Panc1 (cell line): ENCODE results near the gene SPEM3. TPM values are rescaled to one million over a fixed set of nuclear protein-coding genes. Genes with fewer than 3 reads are reported as not detected.

Experiments used
- ATAC-seq: fragments of 200-7000 bp; cut with Tn5 transposase; 2 replicates; pipeline ENCODE4 v1.9.1; 2020; ENCODE audit warnings: mild to moderate bottlenecking, moderate library complexity
- BruUV-seq: library from RNA; stranded (reverse); fragments of 400-500 nt; replicated peaks from 2 replicates; lab custom pipeline; 2021; lab: Mats Ljungman, UMichigan
- CTCF ChIA-PET: fragments of 300-600 bp; sonication (Branson Sonifier 250); formaldehyde crosslinking; loops from one replicate; lab custom pipeline; 2022; ENCODE audit warnings: antibody characterized with exemption; lab: Charles Lee
- POLR2A ChIA-PET: fragments of 300-600 bp; sonication (Branson Sonifier 250); formaldehyde crosslinking; loops from one replicate; lab custom pipeline; 2022; ENCODE audit warnings: antibody characterized with exemption; lab: Charles Lee
- DNase-seq: peaks from one replicate; pipeline ENCODE4 v3.0.0-alpha.2; 2010; ENCODE audit warnings: low read depth, low spot score
- H3K27ac ChIP-seq: 2 replicates; pipeline ENCODE4 v1.5.1; 2011; ENCODE audit warnings: mild to moderate bottlenecking, low read length, inconsistent platforms
- H3K27me3 ChIP-seq: fragments of 200-500 bp; sonication (Bioruptor generic); 2 replicates; pipeline ENCODE4 v1.6.0; 2014; ENCODE audit warnings: low read length, inconsistent platforms; ENCODE audit not compliant: control insufficient read depth, insufficient read depth
- H3K36me3 ChIP-seq: fragments of 200-500 bp; sonication (Bioruptor generic); 2 replicates; pipeline ENCODE4 v1.5.1; 2014; ENCODE audit warnings: inconsistent platforms, mild to moderate bottlenecking, low read length, moderate library complexity; ENCODE audit not compliant: control insufficient read depth, insufficient read depth
- H3K4me1 ChIP-seq: 2 replicates; pipeline ENCODE4 v1.5.1; 2011; ENCODE audit warnings: inconsistent platforms, mild to moderate bottlenecking, low read length, moderate library complexity; ENCODE audit not compliant: control insufficient read depth, insufficient read depth
- H3K4me3 ChIP-seq, 2 experiments: 2 replicates each; pipeline ENCODE4 v1.5.1; 2011 to 2012; ENCODE audit warnings: low read depth in 2 of 2, low read length in 2 of 2, mild to moderate bottlenecking in 2 of 2, inconsistent platforms in 1 of 2, moderate library complexity in 1 of 2
- H3K9me3 ChIP-seq: fragments of 200-500 bp; sonication (Bioruptor generic); 2 replicates; pipeline ENCODE4 v1.5.1; 2014; ENCODE audit warnings: low read depth, mild to moderate bottlenecking, inconsistent platforms, low read length, moderate library complexity; ENCODE audit not compliant: control insufficient read depth, insufficient read depth
- POLR2AphosphoS5 ChIP-seq: IDR thresholded peaks from 2 replicates; pipeline ENCODE4 v1.6.1; 2012; ENCODE audit warnings: mild to moderate bottlenecking, low read depth, low read length, moderate library complexity
- SIN3A ChIP-seq: IDR thresholded peaks from 2 replicates; pipeline ENCODE4 v1.6.1; 2012; ENCODE audit warnings: low read depth, mild to moderate bottlenecking, low read length, moderate library complexity, borderline replicate concordance; ENCODE audit not compliant: insufficient read depth
- TCF7L2 ChIP-seq: IDR thresholded peaks from 2 replicates; pipeline ENCODE4 v1.6.1; 2011; ENCODE audit warnings: mild to moderate bottlenecking, low read depth, low read length, inconsistent platforms
- in situ Hi-C: cut with HindIII; loops from 2 replicates; pipeline ENCODE4 v1.10.0; 2016; ENCODE audit warnings: low sequenced_read_pairs, low pct_unique_long_range_greater_than_20kb
- intact Hi-C: fragments of 100-400 bp; cut with micrococcal nuclease; formaldehyde crosslinking; loops from one replicate; pipeline ENCODE4 v1.10.0; 2022; ENCODE audit not compliant: unreplicated experiment
- total RNA-seq: library from RNA; stranded (reverse); gene quantifications from one replicate; pipeline ENCODE4 v1.2.1, GENCODE V29; 2021; ENCODE audit not compliant: unreplicated experiment
- TF ChIP-seq, protein P1 (sequence below): fragments of 450-650 bp; IDR thresholded peaks from 2 replicates; pipeline ENCODE4 v1.5.1; 2017; ENCODE audit warnings: mild to moderate bottlenecking
- TF ChIP-seq, protein P2 (sequence below), 2 experiments: IDR thresholded peaks; 2 replicates each; pipeline ENCODE4 v1.6.1; 2011 to 2012; ENCODE audit warnings: low read depth in 2 of 2, control low read depth in 1 of 2, low read length in 1 of 2, mild to moderate bottlenecking in 1 of 2, moderate library complexity in 1 of 2; ENCODE audit not compliant: insufficient read depth in 1 of 2

Gene SPEM3
- total RNA-seq, 1 experiment from 2014 or later, result not detected

DNA sequence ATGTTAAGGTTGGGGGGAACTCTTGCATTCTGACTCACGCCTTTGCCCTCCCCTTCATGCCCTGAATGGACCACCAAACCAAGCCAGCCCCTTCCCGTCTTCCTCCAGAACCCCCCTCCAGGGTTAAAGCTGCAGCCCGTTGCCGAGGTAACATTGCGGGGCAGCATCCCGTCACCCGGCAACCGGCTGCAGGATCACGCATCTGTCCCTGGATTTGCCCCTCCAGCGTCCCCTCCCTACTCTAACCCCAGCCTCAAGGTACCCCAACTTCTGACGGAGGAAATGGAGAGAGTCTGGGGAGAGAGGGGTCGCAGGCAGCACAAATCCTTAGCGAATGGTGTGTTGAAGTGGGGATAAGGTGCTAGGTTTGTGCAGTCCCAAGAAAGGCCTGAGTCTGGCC, 21.6 kb upstream of the SPEM3 start:
- Histone ChIP-seq H3K36me3 (no peaks in the 10 kb centered on the region), H3K4me1 (peaks cover 3% of the 10 kb centered on the region), H3K27me3 (no peaks in the 10 kb centered on the region), H3K27ac (no peak overlapping the region), H3K9me3 (no peaks in the 10 kb centered on the region), H3K4me3 (no peak overlapping the region)
- ATAC-seq, result no peak
- TF ChIP-seq TCF7L2 (no peak), SIN3A (no peak), POLR2AphosphoS5 (no peak)
- TF ChIP-seq, protein P1, sequence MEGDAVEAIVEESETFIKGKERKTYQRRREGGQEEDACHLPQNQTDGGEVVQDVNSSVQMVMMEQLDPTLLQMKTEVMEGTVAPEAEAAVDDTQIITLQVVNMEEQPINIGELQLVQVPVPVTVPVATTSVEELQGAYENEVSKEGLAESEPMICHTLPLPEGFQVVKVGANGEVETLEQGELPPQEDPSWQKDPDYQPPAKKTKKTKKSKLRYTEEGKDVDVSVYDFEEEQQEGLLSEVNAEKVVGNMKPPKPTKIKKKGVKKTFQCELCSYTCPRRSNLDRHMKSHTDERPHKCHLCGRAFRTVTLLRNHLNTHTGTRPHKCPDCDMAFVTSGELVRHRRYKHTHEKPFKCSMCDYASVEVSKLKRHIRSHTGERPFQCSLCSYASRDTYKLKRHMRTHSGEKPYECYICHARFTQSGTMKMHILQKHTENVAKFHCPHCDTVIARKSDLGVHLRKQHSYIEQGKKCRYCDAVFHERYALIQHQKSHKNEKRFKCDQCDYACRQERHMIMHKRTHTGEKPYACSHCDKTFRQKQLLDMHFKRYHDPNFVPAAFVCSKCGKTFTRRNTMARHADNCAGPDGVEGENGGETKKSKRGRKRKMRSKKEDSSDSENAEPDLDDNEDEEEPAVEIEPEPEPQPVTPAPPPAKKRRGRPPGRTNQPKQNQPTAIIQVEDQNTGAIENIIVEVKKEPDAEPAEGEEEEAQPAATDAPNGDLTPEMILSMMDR, result no peak
- TF ChIP-seq, protein P2, sequence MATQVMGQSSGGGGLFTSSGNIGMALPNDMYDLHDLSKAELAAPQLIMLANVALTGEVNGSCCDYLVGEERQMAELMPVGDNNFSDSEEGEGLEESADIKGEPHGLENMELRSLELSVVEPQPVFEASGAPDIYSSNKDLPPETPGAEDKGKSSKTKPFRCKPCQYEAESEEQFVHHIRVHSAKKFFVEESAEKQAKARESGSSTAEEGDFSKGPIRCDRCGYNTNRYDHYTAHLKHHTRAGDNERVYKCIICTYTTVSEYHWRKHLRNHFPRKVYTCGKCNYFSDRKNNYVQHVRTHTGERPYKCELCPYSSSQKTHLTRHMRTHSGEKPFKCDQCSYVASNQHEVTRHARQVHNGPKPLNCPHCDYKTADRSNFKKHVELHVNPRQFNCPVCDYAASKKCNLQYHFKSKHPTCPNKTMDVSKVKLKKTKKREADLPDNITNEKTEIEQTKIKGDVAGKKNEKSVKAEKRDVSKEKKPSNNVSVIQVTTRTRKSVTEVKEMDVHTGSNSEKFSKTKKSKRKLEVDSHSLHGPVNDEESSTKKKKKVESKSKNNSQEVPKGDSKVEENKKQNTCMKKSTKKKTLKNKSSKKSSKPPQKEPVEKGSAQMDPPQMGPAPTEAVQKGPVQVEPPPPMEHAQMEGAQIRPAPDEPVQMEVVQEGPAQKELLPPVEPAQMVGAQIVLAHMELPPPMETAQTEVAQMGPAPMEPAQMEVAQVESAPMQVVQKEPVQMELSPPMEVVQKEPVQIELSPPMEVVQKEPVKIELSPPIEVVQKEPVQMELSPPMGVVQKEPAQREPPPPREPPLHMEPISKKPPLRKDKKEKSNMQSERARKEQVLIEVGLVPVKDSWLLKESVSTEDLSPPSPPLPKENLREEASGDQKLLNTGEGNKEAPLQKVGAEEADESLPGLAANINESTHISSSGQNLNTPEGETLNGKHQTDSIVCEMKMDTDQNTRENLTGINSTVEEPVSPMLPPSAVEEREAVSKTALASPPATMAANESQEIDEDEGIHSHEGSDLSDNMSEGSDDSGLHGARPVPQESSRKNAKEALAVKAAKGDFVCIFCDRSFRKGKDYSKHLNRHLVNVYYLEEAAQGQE (IDR thresholded peaks at IDR 0.05; ENCODE audit: insufficient read depth in 1 of 2, low read depth in 2 of 2, low read length in 1 of 2), result no peak
- CTCF ChIA-PET, result interaction anchor here (0.7 to 0.8 kb wide), 2 partner anchors 98 to 151 kb away, joined by 4 to 5 read pairs; no protein-coding TSS in a partner anchor
- POLR2A ChIA-PET, result interaction anchor here (0.8 kb wide), 1 partner anchor 167 kb away, joined by 5 read pairs; no protein-coding TSS in a partner anchor
- in situ Hi-C loops, result no loop called here
- intact Hi-C loops, result no loop called here
- no peak for DNase-seq
- no TSS peak for BruUV-seq

DNA sequence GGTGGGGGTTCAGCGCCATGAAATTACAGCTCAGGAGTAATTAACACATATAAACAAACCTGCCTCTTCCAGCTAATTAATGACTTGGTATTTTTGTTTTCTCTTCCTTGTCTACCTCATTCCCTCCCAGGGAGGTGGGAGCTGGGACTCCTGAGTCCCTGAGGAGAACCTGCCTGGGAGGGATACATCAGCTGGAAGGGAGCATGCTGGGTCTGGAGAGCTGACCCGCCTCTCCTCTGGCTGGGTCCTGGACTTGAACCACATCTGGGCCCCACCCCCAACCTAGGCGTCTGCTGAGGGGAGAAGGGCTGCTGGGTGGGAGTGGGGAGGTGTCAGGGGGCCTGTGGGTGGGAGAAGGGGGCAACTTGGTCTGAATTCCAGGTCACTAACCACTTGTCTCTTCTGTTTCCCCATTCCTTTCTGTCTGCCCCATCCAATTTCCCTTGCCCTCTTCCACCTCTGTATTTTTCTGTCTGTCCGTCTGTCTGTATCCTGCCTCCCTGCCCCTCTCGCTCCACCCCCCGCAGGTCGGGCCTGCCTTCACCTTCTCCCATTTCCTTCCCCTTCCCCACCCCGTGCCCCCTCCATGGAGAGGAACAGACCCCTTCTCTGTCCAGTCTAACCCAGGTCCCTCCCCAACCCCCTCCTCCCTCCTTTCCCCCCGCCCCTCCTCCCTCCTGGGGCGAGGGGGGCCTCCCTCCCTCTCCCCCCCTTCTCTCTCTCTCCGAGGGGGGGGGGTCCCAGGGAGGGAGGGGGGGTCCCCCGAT, 21.0 kb upstream of the SPEM3 start, which contains the start of gene NLGN2:
Gene NLGN2, plus strand, starts transcription at position 361 of the 767 bp plus-strand sequence. CDS start 411 bp downstream, outside the sequence.
- H3K27me3 ChIP-seq, result no peaks in the 10 kb centered on the region
- H3K4me3 ChIP-seq, result no peak within 1 kb of the TSS
- no TSS peak for BruUV-seq
- CTCF ChIA-PET, result no interaction called here
- ATAC-seq, result no peak
- DNase-seq, result no peak
- H3K9me3 ChIP-seq, result no peaks in the 10 kb centered on the region
- no peaks in the 10 kb centered on the region for H3K36me3 ChIP-seq
- H3K4me1 ChIP-seq, result peaks cover 3% of the 10 kb centered on the region
- intact Hi-C loops, result no loop called here
- in situ Hi-C loops, result no loop called here
- no peak for TF ChIP-seq SIN3A
- TF ChIP-seq, protein P2 (IDR thresholded peaks at IDR 0.05; ENCODE audit: insufficient read depth in 1 of 2, low read depth in 2 of 2, low read length in 1 of 2), result no peak
- TF ChIP-seq, protein P1, result no peak
- no peak for TF ChIP-seq POLR2AphosphoS5
- TF ChIP-seq TCF7L2, result no peak
- POLR2A ChIA-PET, result no interaction called here
- no peak within 1 kb of the TSS for H3K27ac ChIP-seq
